ENCODE data around the gene FRMD3. TPM values are rescaled to one million over a fixed set of nuclear protein-coding genes. Genes with fewer than 3 reads are reported as not detected.
A peak's percentile ranks its signal among the peaks of the same experiment; 100 is the strongest.

FRMD3 gene
- 0.10 and 1.4 TPM in 2 replicates for total RNA-seq (2014; rRNA removed; shearing (Covaris generic))

- Histone ChIP-seq H3K4me3 (ENCODE audit: insufficient read depth, low read depth, low read length) (peak within 1 kb of the TSS; percentile 65), H3K27me3 (ENCODE audit: control insufficient read depth, insufficient read depth, low read length) (peaks cover 48% of the 10 kb centered on the region), H3K36me3 (replicated peaks; ENCODE audit: control insufficient read depth, insufficient read depth, low read length) (no peaks in the 10 kb centered on the region)
- peak; percentile 88 for DNase-seq
Observed at GRCh38 chr9:83538172-83538889, at the start of gene FRMD3. TSS of gene FRMD3 (minus strand) at chr9:83538401. CDS start at chr9:83538231, 170 bp downstream.

DNA sequence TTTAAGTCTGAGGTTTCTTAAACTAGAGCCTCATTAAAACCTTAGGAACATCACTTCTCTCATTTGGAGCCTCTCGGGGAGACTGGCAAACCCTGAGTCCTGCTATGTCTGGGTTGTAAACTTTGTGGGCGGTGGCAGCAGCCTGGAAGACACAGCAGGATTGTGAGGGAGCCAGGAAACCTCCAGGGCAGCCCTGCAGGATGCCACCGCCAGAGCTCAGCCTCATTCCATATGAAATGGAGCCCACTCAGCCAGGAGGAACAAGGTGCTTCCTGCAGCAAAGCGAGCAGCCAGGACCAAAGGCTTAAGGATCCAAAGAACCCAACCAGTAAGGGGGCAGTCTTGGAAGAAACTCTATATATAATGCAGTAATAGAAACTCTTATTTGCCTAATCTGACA, 46.8 kb upstream of the FRMD3 start:
- H3K27me3 ChIP-seq (ENCODE audit: control insufficient read depth, insufficient read depth, low read length): no peaks in the 10 kb centered on the region
- no peak overlapping the region for H3K4me3 ChIP-seq (ENCODE audit: insufficient read depth, low read depth, low read length)
- DNase-seq: peak; percentile 13
- no peaks in the 10 kb centered on the region for H3K36me3 ChIP-seq (replicated peaks; ENCODE audit: control insufficient read depth, insufficient read depth, low read length)

GRCh38 chr9:83583151-83584014, 45.2 kb upstream of the FRMD3 start:
- peak; percentile 71 for DNase-seq
- H3K4me3 ChIP-seq (ENCODE audit: insufficient read depth, low read depth, low read length): no peak overlapping the region
- H3K27me3 ChIP-seq (ENCODE audit: control insufficient read depth, insufficient read depth, low read length): no peaks in the 10 kb centered on the region
- H3K36me3 ChIP-seq (replicated peaks; ENCODE audit: control insufficient read depth, insufficient read depth, low read length): no peaks in the 10 kb centered on the region

DNA sequence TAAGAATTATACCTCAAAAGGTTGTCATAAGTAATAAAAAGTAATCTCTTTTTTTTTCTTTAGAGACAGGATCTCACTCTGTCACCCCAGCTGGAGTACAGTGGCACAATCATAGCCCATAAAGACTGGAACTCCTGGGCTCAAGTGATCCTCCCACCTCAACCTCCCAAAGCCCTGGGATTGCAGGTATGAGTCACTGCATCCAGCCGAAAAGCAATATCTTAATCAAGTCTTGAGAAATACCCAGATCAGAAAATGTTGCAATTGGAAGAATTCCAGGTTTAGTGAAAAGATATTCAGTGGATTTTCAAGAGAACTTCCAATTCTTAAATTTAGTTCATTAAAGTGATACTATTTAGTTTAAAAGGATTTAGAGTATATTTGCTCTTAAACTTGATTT, 43.8 kb upstream of the FRMD3 start:
- Histone ChIP-seq H3K36me3 (replicated peaks; ENCODE audit: control insufficient read depth, insufficient read depth, low read length) (no peaks in the 10 kb centered on the region), H3K4me3 (ENCODE audit: insufficient read depth, low read depth, low read length) (no peak overlapping the region), H3K27me3 (ENCODE audit: control insufficient read depth, insufficient read depth, low read length) (no peaks in the 10 kb centered on the region)
- DNase-seq: no peak

GRCh38 chr9:83574482-83574881, 36.3 kb upstream of the FRMD3 start:
- Histone ChIP-seq H3K4me3 (ENCODE audit: insufficient read depth, low read depth, low read length) (no peak overlapping the region), H3K36me3 (replicated peaks; ENCODE audit: control insufficient read depth, insufficient read depth, low read length) (no peaks in the 10 kb centered on the region), H3K27me3 (ENCODE audit: control insufficient read depth, insufficient read depth, low read length) (no peaks in the 10 kb centered on the region)
- DNase-seq: no peak

GRCh38 chr9:83572524-83572923, 34.3 kb upstream of the FRMD3 start:
- DNase-seq: no peak
- no peaks in the 10 kb centered on the region for H3K27me3 ChIP-seq (ENCODE audit: control insufficient read depth, insufficient read depth, low read length)
- no peak overlapping the region for H3K4me3 ChIP-seq (ENCODE audit: insufficient read depth, low read depth, low read length)
- no peaks in the 10 kb centered on the region for H3K36me3 ChIP-seq (replicated peaks; ENCODE audit: control insufficient read depth, insufficient read depth, low read length)

DNA sequence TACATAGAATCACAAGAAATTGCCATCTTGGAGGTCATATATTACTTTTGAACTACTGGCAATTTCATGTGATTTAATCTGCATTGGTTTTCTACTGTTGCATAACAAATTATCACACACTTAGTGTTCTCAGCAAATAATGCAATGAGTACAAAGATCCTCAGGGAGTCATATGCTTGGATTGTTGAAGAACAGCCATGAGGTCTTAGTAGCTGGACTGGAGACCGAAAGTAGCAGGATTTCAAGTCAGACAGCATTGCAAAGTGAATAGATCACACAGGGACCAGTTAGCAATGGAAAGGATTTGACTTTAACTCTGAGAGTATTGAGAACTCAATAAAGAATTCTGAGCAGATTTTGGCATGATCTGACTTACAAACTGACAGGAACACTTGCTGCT, 32.2 kb upstream of the FRMD3 start:
- H3K36me3 ChIP-seq (replicated peaks; ENCODE audit: control insufficient read depth, insufficient read depth, low read length): no peaks in the 10 kb centered on the region
- no peak overlapping the region for H3K4me3 ChIP-seq (ENCODE audit: insufficient read depth, low read depth, low read length)
- DNase-seq: no peak
- no peaks in the 10 kb centered on the region for H3K27me3 ChIP-seq (ENCODE audit: control insufficient read depth, insufficient read depth, low read length)

DNA sequence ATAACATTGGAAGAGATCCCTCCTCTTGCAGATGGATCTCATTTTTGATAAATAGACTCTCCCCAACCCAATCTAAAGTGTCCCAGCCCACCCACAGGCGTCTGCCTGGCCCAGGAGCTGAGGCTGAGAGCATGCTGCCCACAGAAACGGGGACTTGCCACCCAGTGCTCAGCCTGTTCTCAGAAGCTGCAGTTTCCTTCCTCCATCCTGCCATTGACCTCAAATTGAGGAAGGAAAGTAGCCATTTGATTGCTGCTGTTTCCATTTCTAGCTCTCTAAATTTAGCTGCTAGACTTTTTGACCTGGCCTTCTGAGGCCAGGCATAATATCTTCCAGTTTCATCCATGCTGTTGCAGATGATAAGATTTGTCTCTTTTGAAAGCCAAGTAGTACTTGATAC, 31.1 kb upstream of the FRMD3 start:
- Histone ChIP-seq H3K27me3 (ENCODE audit: control insufficient read depth, insufficient read depth, low read length) (no peaks in the 10 kb centered on the region; the same call in 1 of the 2 replicates), H3K36me3 (replicated peaks; ENCODE audit: control insufficient read depth, insufficient read depth, low read length) (no peaks in the 10 kb centered on the region), H3K4me3 (ENCODE audit: insufficient read depth, low read depth, low read length) (no peak overlapping the region)
- DNase-seq: no peak

- no peaks in the 10 kb centered on the region for H3K36me3 ChIP-seq (replicated peaks; ENCODE audit: control insufficient read depth, insufficient read depth, low read length)
- H3K27me3 ChIP-seq (ENCODE audit: control insufficient read depth, insufficient read depth, low read length): no peaks in the 10 kb centered on the region; the same call in 1 of the 2 replicates
- H3K4me3 ChIP-seq (ENCODE audit: insufficient read depth, low read depth, low read length): no peak overlapping the region
- no peak for DNase-seq
Observed at GRCh38 chr9:83563360-83563759, 25.2 kb upstream of the FRMD3 start.

- DNase-seq: no peak
- H3K36me3 ChIP-seq (replicated peaks; ENCODE audit: control insufficient read depth, insufficient read depth, low read length): no peaks in the 10 kb centered on the region
- no peak overlapping the region for H3K4me3 ChIP-seq (ENCODE audit: insufficient read depth, low read depth, low read length)
- no peaks in the 10 kb centered on the region; the same call in 1 of the 2 replicates for H3K27me3 ChIP-seq (ENCODE audit: control insufficient read depth, insufficient read depth, low read length)
Observed at GRCh38 chr9:83560169-83560826, 22.1 kb upstream of the FRMD3 start.

GRCh38 chr9:83557771-83558170, 19.6 kb upstream of the FRMD3 start:
- H3K36me3 ChIP-seq (replicated peaks; ENCODE audit: control insufficient read depth, insufficient read depth, low read length): no peaks in the 10 kb centered on the region
- no peaks in the 10 kb centered on the region for H3K27me3 ChIP-seq (ENCODE audit: control insufficient read depth, insufficient read depth, low read length)
- DNase-seq: no peak
- no peak overlapping the region for H3K4me3 ChIP-seq (ENCODE audit: insufficient read depth, low read depth, low read length)

- Histone ChIP-seq H3K27me3 (ENCODE audit: control insufficient read depth, insufficient read depth, low read length) (no peaks in the 10 kb centered on the region), H3K4me3 (ENCODE audit: insufficient read depth, low read depth, low read length) (no peak overlapping the region), H3K36me3 (replicated peaks; ENCODE audit: control insufficient read depth, insufficient read depth, low read length) (no peaks in the 10 kb centered on the region)
- DNase-seq: no peak
Observed at GRCh38 chr9:83557317-83557716, 19.1 kb upstream of the FRMD3 start.

DNA sequence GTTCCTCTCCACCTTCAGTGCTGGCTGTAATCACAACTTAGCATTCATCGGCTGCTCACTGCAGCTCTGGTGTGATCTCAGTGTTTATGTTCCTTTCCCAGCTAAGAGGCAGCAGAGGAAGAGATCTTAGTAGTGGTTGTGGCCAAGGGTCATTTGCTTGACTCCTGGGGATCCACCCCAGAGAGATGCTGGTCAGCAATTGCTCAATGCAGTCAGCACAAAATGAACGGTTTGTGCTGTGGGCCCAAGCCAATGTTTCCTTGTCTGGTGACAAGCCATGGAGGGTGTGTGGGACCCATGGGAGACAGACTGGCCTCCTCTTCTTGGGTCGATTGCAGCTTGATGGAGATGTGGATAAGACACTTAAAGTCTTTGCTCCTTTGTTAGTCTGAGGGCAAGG, 16.1 kb upstream of the FRMD3 start:
- H3K4me3 ChIP-seq (ENCODE audit: insufficient read depth, low read depth, low read length): no peak overlapping the region
- DNase-seq: no peak
- H3K27me3 ChIP-seq (ENCODE audit: control insufficient read depth, insufficient read depth, low read length): no peaks in the 10 kb centered on the region
- H3K36me3 ChIP-seq (replicated peaks; ENCODE audit: control insufficient read depth, insufficient read depth, low read length): no peaks in the 10 kb centered on the region

GRCh38 chr9:83544002-83544698, 5.9 kb upstream of the FRMD3 start:
- peaks cover 11% of the 10 kb centered on the region for H3K27me3 ChIP-seq (ENCODE audit: control insufficient read depth, insufficient read depth, low read length)
- peak; percentile 58 for DNase-seq
- H3K4me3 ChIP-seq (ENCODE audit: insufficient read depth, low read depth, low read length): no peak overlapping the region
- no peaks in the 10 kb centered on the region for H3K36me3 ChIP-seq (replicated peaks; ENCODE audit: control insufficient read depth, insufficient read depth, low read length)

Measured in H7 (cell line).